B cell (primary cell): ENCODE results near the gene FSIP1. TPM values are rescaled to one million over a fixed set of nuclear protein-coding genes. Genes with fewer than 3 reads are reported as not detected.

Experiments
- ATAC-seq: fragments of 200-7000 bp; cut with Tn5 transposase; one replicate; pipeline ENCODE4 v1.10.0; 2021; ENCODE audit warnings: low read depth, mild to moderate bottlenecking, moderate number of reproducible peaks, moderate library complexity
- CTCF ChIA-PET: fragments of 350-600 bp; sonication (Branson Sonifier 250); formaldehyde crosslinking; loops from one replicate; lab custom pipeline; 2021; ENCODE audit warnings: antibody characterized with exemption, inconsistent platforms; lab: Charles Lee
- POLR2A ChIA-PET: fragments of 350-600 bp; sonication (Branson Sonifier 250); formaldehyde crosslinking; loops from one replicate; lab custom pipeline; 2021; ENCODE audit warnings: antibody characterized with exemption; lab: Charles Lee
- DNase-seq: peaks from one replicate; pipeline ENCODE4 v3.0.0; 2013
- H2AFZ ChIP-seq: 2 replicates; pipeline ENCODE4 v1.6.1; 2012; ENCODE audit warnings: mild to moderate bottlenecking, low read depth, low read length; ENCODE audit not compliant: insufficient read depth, poor library complexity, severe bottlenecking
- H3K27ac ChIP-seq, 2 donors: 1 replicate in 1 of 2; 2 replicates in 1 of 2; pipeline ENCODE4 v1.5.1; 2012 to 2013; ENCODE audit warnings: low read length in 2 of 2, mild to moderate bottlenecking in 2 of 2, moderate library complexity in 1 of 2
- H3K27me3 ChIP-seq, 4 experiments: fragments of 200-600 bp in 1 of 4; sonication (generic) in 1 of 4; replicated peaks in 1 of 4; 1 replicate in 2 of 4; 2 replicates in 2 of 4; pipeline versions ENCODE4 v1.6.1 to v1.7.0; 2013 to 2016; ENCODE audit warnings: low read length in 3 of 4, mild to moderate bottlenecking in 2 of 4, mixed read lengths in 1 of 4, moderate library complexity in 1 of 4; ENCODE audit not compliant: insufficient read depth in 4 of 4, control insufficient read depth in 3 of 4; ENCODE audit errors: control extremely low read depth in 1 of 4
- H3K36me3 ChIP-seq, 2 experiments: replicated peaks in 1 of 2; 1 replicate in 1 of 2; 2 replicates in 1 of 2; pipeline versions ENCODE4 v1.6.1 to v1.7.1; 2013; ENCODE audit warnings: low read length in 1 of 2; ENCODE audit not compliant: insufficient read depth in 2 of 2, control insufficient read depth in 1 of 2; ENCODE audit errors: control extremely low read depth in 1 of 2, extremely low read depth in 1 of 2
- H3K4me1 ChIP-seq, 2 donors: fragments of 200-600 bp in 1 of 2; sonication (generic) in 1 of 2; 1 replicate in 1 of 2; 2 replicates in 1 of 2; pipeline versions ENCODE4 v1.5.1 to v1.6.1; 2013 to 2017; ENCODE audit warnings: low read length in 2 of 2; ENCODE audit not compliant: control insufficient read depth in 2 of 2, insufficient read depth in 2 of 2
- H3K4me2 ChIP-seq: replicated peaks from 2 replicates; pipeline ENCODE3; 2012; ENCODE audit warnings: mild to moderate bottlenecking, low read depth, low read length; ENCODE audit not compliant: poor library complexity, severe bottlenecking
- H3K4me3 ChIP-seq, 5 experiments: fragments of 200-600 bp in 1 of 5; sonication (generic) in 1 of 5; 1 replicate in 3 of 5; 2 replicates in 2 of 5; pipeline versions ENCODE4 v1.5.1 to v1.7.0; 2011 to 2016; ENCODE audit warnings: low read length in 4 of 5, mild to moderate bottlenecking in 4 of 5, low read depth in 2 of 5, control low read depth in 1 of 5, moderate library complexity in 1 of 5; ENCODE audit not compliant: insufficient read depth in 1 of 5; ENCODE audit errors: control extremely low read depth in 1 of 5, extremely low read depth in 1 of 5
- H3K79me2 ChIP-seq: fragments of 200-600 bp; sonication (generic); one replicate; pipeline ENCODE4 v1.6.0; 2016; ENCODE audit warnings: low read length; ENCODE audit not compliant: control insufficient read depth, insufficient read depth
- H3K9ac ChIP-seq: fragments of 200-600 bp; sonication (generic); 2 replicates; pipeline ENCODE4 v1.6.1; 2017; ENCODE audit warnings: mild to moderate bottlenecking, low read length, moderate library complexity
- H3K9me3 ChIP-seq, 3 donors: one replicate each; pipeline versions ENCODE4 v1.6.1 to v1.7.1; 2013; ENCODE audit warnings: low read length in 2 of 3; ENCODE audit not compliant: control insufficient read depth in 2 of 3, insufficient read depth in 1 of 3; ENCODE audit errors: control extremely low read depth in 1 of 3
- H4K20me1 ChIP-seq: 2 replicates; pipeline ENCODE4 v1.6.0; 2012; ENCODE audit warnings: mild to moderate bottlenecking, low read length; ENCODE audit not compliant: insufficient read depth, control insufficient read depth, poor library complexity, severe bottlenecking
- H3K27ac Mint-ChIP-seq: one replicate; pipeline ENCODE4 v1.8.0; 2021; ENCODE audit warnings: mixed read lengths
- H3K27me3 Mint-ChIP-seq: one replicate; pipeline ENCODE4 v1.8.0; 2021; ENCODE audit warnings: mixed read lengths
- H3K4me1 Mint-ChIP-seq: one replicate; pipeline ENCODE4 v1.8.0; 2021; ENCODE audit warnings: mixed read lengths
- H3K4me3 Mint-ChIP-seq: one replicate; pipeline ENCODE4 v1.8.0; 2021; ENCODE audit warnings: mixed read lengths
- H3K9me3 Mint-ChIP-seq: one replicate; pipeline ENCODE4 v1.8.0; 2022; ENCODE audit warnings: mixed read lengths; ENCODE audit not compliant: insufficient read depth
- EZH2 ChIP-seq: IDR thresholded peaks from 2 replicates; pipeline ENCODE4 v1.6.1; 2012; ENCODE audit warnings: borderline replicate concordance, low read depth, mild to moderate bottlenecking, moderate library complexity, low read length; ENCODE audit not compliant: insufficient read depth, poor library complexity, severe bottlenecking
- WGBS: methylation state at CpG from one replicate; pipeline ENCODE4 v1.1.5; 2013; ENCODE audit warnings: missing lambda C conversion rate; ENCODE audit not compliant: insufficient coverage; 5-methylcytosine and 5-hydroxymethylcytosine counted together
- intact Hi-C: fragments of 100-400 bp; cut with micrococcal nuclease; formaldehyde crosslinking; loops from one replicate; pipeline ENCODE4 v1.10.0; 2022
- polyA plus RNA-seq: library from polyadenylated mRNA; depleted of rRNA; stranded (reverse); fragments of >200 nt; gene quantifications from 2 replicates; pipeline ENCODE4 v1.2.3, GENCODE V29; 2012
- total RNA-seq, 2 donors: library from RNA; stranded (reverse); fragments of 120-200 nt in 1 of 2; gene quantifications; 1 replicate in 1 of 2; 2 replicates in 1 of 2; pipeline versions ENCODE4 v1.2.3 to v1.2.4, GENCODE V29; 2013 to 2022
- TF ChIP-seq, protein P1 (sequence below): fragments of 200-600 bp; IDR thresholded peaks from one replicate; pipeline ENCODE4 v1.8.0; 2022; ENCODE audit warnings: antibody characterized with exemption, mild to moderate bottlenecking

FSIP1 gene
- total and polyA plus RNA-seq, 2 donors (not counting 1 experiment from before 2014, with no cell fraction given) = 0.19 to 0.49 TPM

DNA sequence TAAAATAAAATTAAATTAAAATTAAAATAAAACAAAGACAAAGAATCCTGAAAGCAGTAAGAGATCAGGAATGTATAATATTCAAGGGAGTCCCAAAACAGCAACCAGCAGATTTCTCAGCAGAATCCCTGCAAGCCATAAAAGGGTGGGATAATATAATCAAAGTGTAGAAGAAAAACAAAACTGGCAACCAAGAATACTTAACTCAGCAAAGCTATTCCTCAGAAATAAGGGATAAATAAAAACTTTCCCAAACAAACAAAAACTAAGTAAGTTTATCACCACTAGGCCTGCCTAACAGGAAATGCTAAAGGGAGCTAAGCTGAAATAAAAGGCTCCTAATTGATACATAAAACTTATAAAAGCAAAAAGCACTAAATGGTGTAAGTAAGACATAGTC is 172.0 kb downstream of the FSIP1 start:
- Histone ChIP-seq H3K27ac (no peak overlapping the region), H3K4me3 (no peak overlapping the region), H3K36me3 (no peaks in the 10 kb centered on the region), H4K20me1 (no peaks in the 10 kb centered on the region), H2AFZ (no peak overlapping the region), H3K4me1 (no peaks in the 10 kb centered on the region), H3K9ac (no peak overlapping the region), H3K9me3 (peaks cover 4 to 21% (median 13%) of the 10 kb centered on the region in 3 donors), H3K27me3 (peaks cover 0 to 2% (median 0%) of the 10 kb centered on the region in 4 experiments), H3K79me2 (no peaks in the 10 kb centered on the region), H3K4me2 (no peak overlapping the region)
- ATAC-seq = no peak
- TF ChIP-seq, protein P1, sequence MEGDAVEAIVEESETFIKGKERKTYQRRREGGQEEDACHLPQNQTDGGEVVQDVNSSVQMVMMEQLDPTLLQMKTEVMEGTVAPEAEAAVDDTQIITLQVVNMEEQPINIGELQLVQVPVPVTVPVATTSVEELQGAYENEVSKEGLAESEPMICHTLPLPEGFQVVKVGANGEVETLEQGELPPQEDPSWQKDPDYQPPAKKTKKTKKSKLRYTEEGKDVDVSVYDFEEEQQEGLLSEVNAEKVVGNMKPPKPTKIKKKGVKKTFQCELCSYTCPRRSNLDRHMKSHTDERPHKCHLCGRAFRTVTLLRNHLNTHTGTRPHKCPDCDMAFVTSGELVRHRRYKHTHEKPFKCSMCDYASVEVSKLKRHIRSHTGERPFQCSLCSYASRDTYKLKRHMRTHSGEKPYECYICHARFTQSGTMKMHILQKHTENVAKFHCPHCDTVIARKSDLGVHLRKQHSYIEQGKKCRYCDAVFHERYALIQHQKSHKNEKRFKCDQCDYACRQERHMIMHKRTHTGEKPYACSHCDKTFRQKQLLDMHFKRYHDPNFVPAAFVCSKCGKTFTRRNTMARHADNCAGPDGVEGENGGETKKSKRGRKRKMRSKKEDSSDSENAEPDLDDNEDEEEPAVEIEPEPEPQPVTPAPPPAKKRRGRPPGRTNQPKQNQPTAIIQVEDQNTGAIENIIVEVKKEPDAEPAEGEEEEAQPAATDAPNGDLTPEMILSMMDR = no peak
- TF ChIP-seq EZH2 = no peak
- POLR2A ChIA-PET = no interaction called here
- no peak overlapping the region for H3K27ac Mint-ChIP-seq
- no peak for DNase-seq
- H3K4me1 Mint-ChIP-seq = no peaks in the 10 kb centered on the region
- intact Hi-C loops = no loop called here
- no peak overlapping the region for H3K4me3 Mint-ChIP-seq
- H3K9me3 Mint-ChIP-seq = peaks cover 8% of the 10 kb centered on the region
- CTCF ChIA-PET = interaction anchor here (0.6 to 0.9 kb wide), 2 partner anchors 66 to 148 kb away, joined by 3 to 4 read pairs; no protein-coding TSS in a partner anchor
- peaks cover 16% of the 10 kb centered on the region for H3K27me3 Mint-ChIP-seq

GRCh38 chr15:39609166-39609916 is 173.3 kb downstream of the FSIP1 start:
- Histone ChIP-seq H3K9ac (no peak overlapping the region), H2AFZ (no peak overlapping the region), H3K27ac (no peak overlapping the region), H3K36me3 (no peaks in the 10 kb centered on the region), H3K4me2 (no peak overlapping the region), H3K27me3 (peaks cover 0 to 2% (median 0%) of the 10 kb centered on the region in 4 experiments), H3K4me1 (no peaks in the 10 kb centered on the region), H3K79me2 (no peaks in the 10 kb centered on the region), H3K4me3 (no peak overlapping the region), H4K20me1 (no peaks in the 10 kb centered on the region), H3K9me3 (peaks cover 4 to 21% (median 13%) of the 10 kb centered on the region in 3 donors)
- intact Hi-C loops = no loop called here
- Mint-ChIP-seq H3K4me1 (no peaks in the 10 kb centered on the region), H3K27me3 (peaks cover 16% of the 10 kb centered on the region), H3K9me3 (peaks cover 8% of the 10 kb centered on the region), H3K27ac (no peak overlapping the region), H3K4me3 (no peak overlapping the region)
- 90% methylated on average over 3 of the region's 4 CpGs for WGBS
- no peak for DNase-seq
- no peak for ATAC-seq
- ChIA-PET POLR2A (no interaction called here), CTCF (no interaction called here)
- no peak for TF ChIP-seq EZH2
- TF ChIP-seq, protein P1 = no peak
